MM.1S (cell line): Measurements from ENCODE around the gene SHISA9.

Source experiments
- EZH2 ChIP-seq: fragments of 300-600 bp; sonication (generic); optimal IDR thresholded peaks from 2 replicates; pipeline ENCODE3; 2017; ENCODE audit warnings: low read depth, mild to moderate bottlenecking, antibody characterized with exemption, low read length, mixed read lengths
- EZH2phosphoT487 ChIP-seq: fragments of 300-600 bp; sonication (generic); IDR thresholded peaks from 2 replicates; pipeline ENCODE4 v1.6.1; 2018; ENCODE audit warnings: antibody characterized with exemption, low read length
- TF ChIP-seq, protein P1 (sequence below): fragments of 300-600 bp; sonication (generic); IDR thresholded peaks from 2 replicates; pipeline ENCODE4 v1.5.1; 2016; ENCODE audit warnings: antibody characterized with exemption, low read length, mixed read lengths

DNA sequence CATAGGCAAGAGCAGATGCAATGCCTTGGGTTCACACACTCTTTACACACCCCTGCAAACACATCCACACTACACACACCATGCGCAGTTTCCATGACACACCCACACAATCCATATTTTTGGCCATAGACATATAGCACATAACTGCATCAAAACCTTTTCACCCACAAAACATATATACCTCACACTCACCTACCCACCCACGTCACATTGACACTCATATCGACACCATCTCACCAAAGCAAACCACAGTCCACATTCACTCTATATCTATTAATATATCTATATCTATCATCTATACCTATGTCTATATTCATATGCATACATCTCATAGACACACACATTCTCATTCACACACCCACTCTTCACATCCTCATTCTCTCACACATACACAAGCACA, 246.9 kb downstream of the SHISA9 start:
- TF ChIP-seq, protein P1, sequence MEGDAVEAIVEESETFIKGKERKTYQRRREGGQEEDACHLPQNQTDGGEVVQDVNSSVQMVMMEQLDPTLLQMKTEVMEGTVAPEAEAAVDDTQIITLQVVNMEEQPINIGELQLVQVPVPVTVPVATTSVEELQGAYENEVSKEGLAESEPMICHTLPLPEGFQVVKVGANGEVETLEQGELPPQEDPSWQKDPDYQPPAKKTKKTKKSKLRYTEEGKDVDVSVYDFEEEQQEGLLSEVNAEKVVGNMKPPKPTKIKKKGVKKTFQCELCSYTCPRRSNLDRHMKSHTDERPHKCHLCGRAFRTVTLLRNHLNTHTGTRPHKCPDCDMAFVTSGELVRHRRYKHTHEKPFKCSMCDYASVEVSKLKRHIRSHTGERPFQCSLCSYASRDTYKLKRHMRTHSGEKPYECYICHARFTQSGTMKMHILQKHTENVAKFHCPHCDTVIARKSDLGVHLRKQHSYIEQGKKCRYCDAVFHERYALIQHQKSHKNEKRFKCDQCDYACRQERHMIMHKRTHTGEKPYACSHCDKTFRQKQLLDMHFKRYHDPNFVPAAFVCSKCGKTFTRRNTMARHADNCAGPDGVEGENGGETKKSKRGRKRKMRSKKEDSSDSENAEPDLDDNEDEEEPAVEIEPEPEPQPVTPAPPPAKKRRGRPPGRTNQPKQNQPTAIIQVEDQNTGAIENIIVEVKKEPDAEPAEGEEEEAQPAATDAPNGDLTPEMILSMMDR, result no peak
- TF ChIP-seq EZH2phosphoT487, result no peak
- no peak for TF ChIP-seq EZH2
